Suppressor macrophage (primary cell): ENCODE data around the gene UVSSA.
A peak's percentile ranks its signal among the peaks of the same experiment; 100 is the strongest.

Source experiments
- DNase-seq, 4 experiments: peaks; one replicate each; pipeline ENCODE4 v3.0.0-alpha.2; 2020 to 2022

UVSSA gene

DNA sequence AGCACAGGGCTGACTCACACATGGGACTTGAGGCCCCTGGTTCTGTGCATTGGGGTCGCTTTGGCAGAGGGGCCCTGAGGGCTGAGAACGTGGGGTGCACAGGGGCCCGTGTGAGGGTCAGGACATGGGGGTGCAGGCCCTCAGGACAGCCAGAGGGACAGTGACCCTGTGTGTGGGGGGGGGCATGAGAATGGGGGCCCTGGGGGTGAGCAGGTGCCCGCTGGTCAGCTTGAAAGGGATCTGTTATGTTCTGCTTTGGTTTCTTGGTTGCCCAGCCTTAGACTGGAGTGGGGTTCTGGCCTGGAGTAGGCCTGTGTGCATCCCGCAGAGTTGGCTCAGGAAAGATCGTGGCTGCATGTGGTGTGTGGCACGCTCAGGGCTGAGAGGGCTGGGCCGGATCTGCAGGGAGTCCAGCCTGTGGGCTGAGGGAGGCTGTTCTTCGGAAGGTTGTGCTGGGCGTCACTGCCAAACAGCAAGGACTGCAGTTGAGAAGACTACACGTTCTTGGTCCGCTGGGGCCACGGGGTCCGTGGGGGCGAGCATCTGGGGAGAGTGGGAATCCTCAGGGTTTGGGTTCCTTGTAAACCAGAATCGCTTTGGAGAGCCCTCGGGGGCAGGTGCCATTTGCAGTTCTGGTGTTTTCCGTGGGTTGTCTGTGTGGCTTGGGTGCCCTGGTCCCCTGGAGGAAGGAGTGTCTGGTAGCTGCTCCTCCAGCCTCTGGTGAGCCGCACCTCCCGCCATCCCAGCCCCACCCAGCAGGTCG is 15.2 kb upstream of the UVSSA start:
- DNase-seq, result no peak

DNA sequence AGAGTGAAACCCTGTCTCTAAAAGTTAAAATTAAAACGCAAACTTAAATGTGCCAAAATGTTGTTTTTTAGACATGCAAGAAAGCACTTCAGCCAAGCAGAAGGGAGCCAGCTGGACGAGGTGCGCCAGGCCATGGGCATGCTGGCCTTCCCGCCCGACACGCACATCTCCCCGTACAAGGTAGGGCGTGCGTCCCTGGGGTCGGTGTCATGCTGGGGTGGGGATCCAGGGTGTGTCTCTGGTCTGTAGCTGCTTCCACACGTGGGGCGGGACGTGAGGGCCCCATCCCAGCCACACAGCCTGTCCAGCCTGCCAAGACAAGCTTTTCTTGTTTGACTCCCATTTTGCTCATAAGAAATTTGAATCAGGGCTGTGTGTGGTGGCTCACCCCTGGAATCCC is 14.3 kb upstream of the UVSSA start:
- no peak for DNase-seq

DNA sequence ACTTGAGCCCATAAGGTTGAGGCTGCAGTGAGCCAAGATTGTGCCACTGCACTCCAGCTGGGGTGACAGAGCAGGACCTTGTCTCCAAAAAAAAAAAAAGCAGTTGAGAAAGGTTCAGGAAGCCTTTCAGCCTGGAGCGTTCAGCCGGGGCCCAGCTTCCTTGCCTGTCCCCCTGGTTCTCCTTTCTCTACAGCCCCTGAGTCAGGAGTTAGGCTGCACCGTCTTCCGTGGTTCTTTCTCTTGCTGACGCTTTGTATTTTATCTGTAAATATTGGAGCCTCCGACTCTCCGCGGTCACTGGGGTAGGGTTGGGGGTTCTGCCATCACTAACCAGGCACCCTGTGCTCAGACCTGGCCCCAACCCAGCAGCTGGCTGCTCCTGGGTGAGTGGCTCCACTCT is 13.8 kb upstream of the UVSSA start:
- DNase-seq, result peak; percentile 70 to 85 (median 80)

DNA sequence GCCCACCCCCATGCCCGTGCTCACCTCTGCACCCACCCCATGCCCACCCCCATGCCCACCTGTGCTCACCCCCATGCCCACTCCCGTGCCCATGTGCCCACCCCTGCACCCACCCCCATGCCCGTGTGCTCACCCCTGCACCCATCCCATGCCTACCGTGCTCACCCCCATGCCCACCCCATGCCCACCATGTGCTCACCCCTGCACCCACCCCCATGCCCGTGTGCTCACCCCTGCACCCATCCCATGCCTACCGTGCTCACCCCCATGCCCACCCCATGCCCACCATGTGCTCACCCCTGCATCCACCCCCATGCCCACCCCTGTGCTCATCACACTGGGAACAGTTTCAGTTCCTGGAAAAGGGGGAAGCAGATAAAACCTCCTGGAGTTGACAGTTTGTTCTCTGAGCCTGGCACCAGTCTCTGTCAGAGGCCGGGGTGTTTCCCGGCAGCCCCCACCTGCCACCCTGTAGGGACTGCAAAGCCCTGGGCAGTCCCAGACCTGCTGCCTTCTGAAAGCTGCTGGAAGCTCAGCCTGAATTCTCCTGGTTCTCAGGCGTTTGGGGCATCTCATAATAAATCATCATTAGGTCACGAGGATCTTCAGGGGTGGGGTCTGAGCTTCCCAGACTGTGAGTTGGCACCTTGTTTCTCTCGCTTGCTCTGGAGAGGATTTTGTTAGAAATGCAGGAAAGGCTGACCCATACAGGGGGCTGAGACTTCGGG is 13.0 kb upstream of the UVSSA start:
- DNase-seq, result peak; percentile 43 to 74 (median 57)

DNA sequence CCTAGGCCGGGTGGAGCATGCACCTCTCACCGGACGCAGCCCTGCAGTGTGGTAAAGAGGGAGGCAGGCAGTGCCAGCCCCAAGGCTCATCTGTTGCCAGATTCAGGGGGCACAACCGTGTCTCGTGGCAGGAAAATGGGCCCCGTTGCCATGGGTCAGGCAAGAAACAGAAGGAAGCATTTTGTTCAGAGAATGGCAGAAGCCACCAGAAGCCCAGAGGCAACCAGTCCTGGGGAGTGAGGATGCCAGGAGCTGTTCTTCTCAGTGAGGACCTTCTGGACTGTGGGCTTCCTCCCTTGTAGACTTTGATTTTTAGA is 12.5 kb upstream of the UVSSA start:
- no peak for DNase-seq

DNA sequence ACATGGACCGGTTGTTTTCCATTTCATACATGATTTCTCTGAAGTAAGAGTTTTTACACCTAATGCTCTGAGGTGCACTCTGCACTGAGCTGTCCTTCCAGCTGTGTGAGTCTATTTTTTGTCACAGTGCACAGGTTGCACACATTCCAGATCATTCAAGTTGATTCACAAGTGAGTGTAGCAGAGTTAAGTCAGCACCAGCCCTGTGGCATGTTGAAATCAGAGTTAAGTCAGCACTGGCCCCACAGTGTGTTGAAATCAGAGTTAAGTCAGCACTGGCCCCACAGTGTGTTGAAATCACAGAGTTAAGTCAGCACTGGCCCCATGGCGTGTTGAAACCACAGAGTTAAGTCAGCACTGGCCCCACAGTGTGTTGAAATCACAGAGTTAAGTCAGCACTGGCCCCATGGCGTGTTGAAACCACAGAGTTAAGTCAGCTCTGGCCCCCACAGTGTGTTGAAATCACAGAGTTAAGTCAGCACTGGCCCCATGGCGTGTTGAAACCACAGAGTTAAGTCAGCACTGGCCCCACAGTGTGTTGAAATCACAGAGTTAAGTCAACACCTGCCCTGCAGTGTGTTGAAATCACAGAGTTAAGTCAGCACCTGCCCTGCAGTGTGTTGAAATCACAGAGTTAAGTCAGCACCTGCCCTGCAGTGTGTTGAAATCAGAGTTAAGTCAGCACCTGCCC is 11.7 kb upstream of the UVSSA start:
- DNase-seq, result peak in 2 of 4 experiments; percentile 22 to 30

DNA sequence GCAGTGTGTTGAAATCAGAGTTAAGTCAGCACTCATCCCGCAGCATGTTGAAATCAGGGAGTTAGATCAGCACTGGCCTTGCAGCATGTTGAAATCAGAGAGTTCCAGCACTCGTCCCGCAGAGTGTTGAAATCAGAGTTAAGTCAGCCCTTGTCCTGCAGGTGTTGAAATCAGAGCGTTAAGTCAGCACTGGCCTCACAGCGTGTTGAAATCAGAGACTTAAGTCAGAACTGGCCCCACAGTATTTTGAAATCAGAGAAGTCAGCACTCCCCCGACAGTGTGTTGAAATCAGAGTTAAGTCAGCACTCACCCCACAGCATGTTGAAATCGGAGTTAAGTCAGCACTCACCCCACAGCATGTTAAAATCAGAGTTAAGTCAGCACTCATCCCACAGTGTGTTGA is 10.9 kb upstream of the UVSSA start:
- DNase-seq, result peak; percentile 43 to 76 (median 54)

DNA sequence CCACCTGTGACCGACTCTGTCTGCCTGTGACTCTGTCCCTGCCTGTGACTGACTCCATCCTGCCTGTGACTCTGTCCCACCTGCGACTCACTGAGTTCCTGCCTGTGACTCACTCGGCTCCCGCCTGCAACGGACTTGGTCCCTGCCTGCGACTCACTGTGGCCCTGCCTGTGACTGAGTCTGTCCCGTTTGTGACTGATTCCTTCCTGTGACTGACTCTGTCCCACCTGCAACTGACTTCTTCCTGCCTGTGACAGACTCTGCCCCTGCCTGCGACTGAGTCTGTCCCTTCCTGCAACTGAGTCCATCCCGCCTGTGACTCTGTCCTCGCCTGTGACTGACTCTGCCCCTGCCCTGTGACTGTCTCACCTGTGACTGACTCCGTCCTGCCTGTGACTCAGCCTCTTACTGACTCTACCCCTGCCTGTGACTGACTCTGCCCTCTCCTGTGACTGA is 9.6 kb upstream of the UVSSA start:
- DNase-seq, result no peak

DNA sequence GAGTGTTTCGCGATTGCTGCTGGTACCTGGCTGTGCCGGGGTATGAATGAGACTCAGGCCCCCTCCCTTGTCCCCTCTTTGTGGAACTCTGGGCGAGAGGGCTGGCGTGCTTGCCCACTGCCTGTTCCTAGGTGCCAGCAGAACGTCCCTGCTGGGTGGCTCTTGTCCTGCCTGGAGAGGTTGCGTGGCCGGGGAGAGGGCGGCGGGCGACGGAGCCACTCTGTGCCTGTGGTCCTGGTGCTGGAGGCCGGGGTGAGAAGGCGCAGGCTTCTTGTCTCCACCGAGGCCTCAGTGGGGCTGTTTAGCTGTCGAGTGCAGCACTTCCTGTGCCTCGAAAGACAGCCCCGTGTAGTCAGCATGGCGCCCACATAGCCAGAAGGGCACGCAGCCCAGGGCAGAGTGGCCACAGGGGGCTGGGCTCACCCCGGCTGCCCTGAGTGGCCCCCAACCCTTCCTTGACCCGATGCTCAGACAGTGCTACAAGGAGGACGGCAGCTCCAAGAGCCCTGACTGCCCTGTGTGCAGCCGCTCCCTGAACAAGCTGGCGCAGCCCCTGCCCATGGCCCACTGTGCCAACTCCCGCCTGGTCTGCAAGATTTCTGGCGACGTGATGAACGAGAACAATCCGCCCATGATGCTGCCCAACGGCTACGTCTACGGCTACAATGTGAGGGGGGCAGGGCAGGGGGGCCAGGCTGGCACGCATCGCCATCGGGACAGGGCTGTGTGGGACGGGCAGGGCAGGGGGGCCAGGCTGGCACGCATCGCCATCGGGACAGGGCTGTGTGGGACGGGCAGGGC is 8.9 kb upstream of the UVSSA start:
- no peak for DNase-seq

DNA sequence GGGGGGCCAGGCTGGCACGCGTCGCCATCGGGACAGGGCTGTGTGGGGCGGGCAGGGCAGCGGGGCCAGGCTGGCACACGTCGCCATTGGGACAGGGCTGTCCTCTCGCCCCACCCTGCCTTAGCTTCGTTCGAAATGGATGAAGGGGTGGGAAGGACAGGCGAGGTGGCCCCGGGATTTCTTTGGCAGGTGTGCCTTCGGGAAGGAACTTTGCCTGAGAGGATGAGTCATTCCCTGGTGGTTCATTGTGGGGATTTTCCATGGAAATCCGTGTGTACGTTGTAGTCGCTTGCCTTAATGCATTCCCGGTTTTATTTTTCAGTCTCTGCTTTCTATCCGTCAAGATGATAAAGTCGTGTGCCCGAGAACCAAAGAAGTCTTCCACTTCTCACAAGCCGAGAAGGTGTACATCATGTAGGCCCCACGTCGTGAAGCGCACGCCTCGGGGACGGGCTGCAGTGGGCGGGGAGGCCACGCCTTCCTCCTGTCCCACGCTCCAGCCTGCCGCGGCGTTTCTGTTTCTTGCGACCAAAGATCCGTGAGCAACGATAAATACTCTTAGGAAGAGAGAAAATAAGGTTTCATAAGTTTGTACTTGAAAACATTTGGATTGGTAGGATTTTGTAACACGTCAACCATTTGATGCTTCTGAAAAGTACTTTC is 8.1 kb upstream of the UVSSA start:
- no peak for DNase-seq

DNA sequence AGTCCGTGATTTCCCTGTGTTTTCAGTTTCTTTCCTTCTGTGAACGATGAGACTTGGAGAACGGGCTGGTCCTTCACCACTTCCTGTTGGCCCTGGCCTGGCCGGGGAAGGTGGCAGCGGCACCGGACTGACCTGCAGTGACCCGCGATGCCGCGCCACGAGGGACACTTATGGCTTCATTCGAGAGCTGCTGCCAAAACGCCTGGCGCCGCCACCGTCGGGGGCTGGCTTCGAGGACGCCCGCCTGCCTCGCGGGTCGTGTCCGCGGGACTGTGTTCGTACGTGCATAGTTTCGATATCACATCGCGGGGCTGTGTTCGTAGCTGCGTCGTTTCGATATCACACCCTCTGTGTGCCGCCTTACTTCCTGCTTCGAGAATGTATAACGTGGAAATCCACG is 7.5 kb upstream of the UVSSA start:
- DNase-seq, result no peak

DNA sequence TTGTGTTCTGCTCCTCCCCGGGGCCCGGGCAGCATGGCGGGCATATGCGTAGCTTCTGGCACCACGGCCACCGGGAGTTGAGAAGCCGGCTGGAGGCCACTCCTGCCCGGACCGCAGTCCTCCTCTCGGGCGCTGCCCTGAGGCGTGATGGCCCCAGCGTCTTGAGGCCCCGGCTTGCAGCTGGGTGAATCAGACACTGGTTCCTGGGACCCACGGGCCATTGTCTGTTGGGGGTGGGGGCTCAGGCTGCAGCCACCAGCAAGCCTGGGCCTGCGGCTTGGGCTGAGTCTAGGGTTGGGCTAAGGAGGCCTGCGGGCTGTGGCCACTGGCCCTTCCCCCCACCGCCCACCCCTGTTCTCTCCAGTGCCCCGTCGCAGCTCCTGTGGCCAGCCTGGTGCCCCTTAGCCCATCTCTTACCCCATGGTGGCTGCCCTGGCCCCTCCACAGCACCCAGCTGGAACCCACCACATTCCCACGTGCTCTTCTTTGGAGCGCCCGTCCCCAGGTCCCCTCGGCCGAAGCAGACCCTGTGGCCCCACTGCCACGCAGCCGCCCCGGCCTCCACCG is 6.7 kb upstream of the UVSSA start:
- no peak for DNase-seq

DNA sequence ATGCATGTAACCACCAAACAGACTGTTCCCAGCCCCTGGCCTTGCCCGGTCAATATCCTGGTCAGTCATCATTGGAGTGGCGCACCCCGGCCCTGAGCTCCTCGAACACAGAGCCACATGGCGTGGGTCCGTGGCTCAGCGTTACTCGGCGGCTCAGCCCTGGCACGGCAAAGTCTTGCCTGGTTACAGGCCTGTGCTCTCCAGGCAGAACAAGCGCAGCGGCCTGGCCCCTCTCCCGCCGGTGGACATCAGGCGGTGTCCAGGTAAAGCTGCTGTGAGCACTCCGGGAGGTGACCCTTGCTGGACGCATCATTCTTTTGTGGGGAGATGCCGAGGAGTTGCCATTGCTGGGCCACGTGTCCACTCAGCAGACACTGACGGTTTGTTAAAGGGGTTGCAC is 6.1 kb upstream of the UVSSA start:
- no peak for DNase-seq

DNA sequence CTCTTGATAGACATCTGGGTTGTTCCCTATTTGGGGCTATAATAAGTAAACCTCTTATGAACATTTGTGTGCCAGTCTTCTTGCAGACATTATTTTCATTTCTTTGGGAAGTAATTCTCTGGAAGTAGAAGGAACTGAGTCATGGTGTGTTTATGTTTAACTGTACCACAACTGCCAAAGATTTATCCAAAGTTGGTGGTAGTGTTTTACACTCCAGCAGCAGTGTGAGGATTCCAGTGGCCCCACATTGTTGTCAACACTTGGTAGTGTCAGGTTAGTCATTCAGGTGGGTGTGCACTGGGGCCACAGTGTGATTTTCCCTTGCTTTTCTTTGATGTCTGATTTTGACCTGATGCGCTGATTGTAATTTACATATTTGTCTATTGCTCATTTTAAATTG is 5.0 kb upstream of the UVSSA start:
- DNase-seq, result no peak

DNA sequence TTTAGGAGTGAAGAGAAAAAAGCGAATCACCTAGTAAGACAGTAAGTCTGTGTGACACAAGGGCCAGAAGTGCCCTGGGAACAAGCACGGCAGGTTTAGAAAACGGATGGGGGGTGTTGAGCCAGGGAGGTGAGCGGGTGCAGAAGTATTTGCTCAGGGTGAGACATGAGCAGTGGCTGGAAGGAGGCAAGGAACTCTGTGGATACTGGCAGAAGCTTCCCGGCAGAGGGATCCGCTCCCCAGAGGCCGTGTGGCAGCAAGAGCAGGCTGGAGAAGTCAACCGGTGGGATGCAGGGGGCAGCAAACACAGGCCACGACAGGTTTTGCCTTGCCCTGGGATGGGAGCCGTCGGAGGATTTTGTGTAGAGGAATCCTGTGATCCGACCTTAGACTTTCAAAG is 2.3 kb upstream of the UVSSA start:
- DNase-seq, result no peak

DNA sequence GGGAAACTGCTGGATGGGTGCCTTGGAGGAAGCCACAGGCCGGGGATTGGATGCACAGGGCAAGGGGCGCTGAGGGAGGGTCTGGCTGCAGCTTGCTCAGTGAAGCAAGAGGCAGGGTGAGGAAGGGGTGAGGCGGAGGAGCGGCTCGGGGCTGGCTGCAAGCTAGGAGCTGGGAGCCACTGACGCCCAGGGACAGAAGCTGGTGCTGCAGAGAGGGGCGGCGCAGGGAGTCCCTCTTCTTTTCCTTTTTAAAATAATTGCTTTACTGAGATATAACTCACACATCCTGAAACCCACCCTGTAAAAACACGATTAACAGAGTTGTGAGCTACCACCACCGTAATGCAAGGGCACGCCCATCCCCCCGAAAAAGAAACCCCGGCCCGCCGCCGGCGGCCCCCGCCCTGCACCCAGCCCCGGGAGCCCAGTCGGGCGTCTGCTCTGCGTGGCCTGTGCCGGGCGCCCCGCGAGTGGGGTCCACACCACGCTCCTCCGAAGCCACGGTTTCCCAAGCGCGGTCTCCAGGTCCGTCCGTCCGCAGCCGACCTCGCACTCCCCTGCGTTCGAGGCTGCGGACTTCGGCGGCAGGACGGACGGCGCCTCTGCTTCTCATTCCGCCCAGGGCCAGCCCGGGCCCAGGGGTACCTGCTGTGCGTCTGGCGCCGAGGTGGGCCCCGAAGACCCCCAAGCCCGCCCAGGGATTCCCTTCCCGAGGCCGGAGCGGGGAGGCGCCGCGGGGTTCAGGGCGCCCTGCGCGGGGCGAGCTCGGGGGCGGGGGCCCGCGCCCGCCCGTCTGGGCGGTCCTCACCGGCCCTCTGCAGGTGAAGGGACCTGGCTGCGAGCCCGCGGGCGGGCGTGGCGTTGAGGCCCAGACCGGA is 866 bp upstream of the UVSSA start:
- DNase-seq, result peak; percentile 13 to 72 (median 44)

DNA sequence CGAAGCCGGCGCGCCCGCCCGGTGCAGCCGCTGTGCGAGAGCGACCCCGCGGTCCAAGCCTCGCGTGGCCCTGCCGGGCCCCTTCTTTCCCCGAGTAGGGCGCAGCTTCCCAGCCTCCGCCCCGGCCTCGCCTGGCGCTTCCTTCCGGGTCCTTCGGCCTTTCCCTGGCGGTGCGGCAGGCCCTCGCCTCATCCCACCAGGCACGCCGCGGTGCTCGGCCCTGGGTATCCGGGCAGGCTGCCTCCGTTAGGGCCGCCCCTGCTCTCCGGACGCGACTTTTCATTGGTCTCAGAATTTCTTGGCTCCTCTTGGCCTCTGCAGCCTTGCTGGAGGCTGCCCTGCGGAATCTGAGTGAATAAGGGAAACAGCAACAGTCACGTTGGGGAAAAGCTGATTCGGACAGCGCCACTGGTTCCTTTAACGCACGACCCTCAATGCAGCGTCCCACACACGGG is 429 bp downstream of the UVSSA start:
- peak; percentile 75 to 87 (median 82) for DNase-seq

DNA sequence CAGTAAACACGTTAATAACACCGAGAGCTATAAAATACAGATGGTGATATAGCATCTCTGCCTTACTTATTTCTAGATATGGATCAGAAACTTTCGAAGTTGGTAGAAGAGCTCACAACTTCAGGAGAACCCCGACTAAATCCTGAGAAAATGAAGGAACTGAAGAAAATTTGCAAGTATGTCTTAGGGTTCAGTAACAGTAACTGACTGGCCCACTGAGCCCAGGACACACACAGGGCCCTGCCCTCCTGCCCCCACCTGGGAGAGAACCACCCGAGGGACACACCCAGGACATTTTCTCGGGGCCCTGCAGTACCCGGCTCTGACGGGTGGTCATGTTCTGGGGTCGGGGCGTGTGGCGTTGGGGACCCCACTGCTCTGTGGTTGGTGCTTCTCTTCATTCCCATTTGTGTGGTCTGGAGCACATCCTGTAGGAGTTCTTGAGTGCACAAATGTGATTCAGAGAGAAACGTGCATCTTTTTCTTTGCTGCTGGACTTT is 1.1 kb downstream of the UVSSA start:
- no peak for DNase-seq

DNA sequence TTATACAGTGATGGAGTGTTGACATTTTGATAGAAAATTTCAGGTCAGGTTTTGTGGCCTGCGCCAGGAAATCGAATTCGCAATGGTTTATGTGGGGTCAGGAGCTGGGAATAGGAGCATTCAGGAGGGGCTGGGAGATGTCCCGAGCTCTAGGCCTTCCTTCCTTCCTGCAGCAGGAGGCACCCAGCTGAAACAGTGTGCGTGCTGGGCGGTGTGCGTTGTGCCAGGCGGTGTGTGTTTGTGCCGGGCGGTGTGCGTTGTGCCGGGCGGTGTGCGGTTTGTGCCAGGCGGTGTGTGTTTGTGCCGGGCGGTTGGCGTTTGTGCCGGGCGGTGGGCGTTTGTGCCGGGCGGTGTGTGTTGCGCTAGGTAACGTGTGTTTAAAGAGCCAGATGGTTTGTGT is 1.7 kb downstream of the UVSSA start:
- no peak for DNase-seq

DNA sequence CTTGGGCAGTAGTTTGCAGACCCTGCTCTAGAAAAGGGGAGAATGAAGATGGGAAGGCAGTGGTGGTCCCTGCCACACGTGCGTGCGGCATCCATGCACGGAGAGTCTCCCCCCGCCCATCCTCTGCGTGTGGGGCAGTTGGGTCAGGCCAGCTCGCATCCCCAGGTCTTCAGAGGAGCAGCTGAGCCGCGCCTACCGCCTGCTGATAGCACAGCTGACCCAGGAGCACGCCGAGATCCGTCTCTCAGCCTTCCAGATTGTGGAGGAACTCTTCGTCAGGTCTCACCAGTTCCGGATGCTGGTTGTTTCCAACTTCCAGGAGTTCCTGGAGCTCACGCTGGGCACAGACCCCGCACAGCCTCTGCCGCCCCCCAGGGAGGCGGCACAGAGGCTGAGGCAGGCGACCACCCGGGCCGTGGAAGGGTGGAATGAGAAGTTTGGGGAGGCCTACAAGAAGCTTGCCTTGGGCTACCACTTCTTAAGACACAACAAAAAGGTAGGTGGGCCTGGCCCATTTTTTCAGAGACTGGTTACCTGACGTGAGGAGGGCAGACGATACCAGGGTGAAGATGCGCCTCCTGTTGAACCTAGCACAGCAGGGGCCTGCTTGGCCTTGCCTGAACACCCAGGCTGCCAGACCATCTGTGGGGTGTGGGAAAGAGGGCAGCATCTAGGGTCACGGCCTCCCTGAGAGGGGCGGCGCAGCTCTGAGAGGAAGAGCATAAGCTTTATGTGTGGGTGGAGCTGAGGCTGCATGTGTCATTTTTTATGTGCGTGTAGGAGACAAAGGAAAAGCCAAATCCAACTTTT is 2.6 kb downstream of the UVSSA start:
- peak in 3 of 4 experiments; percentile 18 to 30 (median 20) for DNase-seq
